Measurements from ENCODE around the gene ZNF780B.
"Not testable (repeated sequence)": the region's sequence is repeated elsewhere in the genome, so short reads cannot be mapped to it uniquely, and the experiment has no call there.

Gene ZNF780B

DNA sequence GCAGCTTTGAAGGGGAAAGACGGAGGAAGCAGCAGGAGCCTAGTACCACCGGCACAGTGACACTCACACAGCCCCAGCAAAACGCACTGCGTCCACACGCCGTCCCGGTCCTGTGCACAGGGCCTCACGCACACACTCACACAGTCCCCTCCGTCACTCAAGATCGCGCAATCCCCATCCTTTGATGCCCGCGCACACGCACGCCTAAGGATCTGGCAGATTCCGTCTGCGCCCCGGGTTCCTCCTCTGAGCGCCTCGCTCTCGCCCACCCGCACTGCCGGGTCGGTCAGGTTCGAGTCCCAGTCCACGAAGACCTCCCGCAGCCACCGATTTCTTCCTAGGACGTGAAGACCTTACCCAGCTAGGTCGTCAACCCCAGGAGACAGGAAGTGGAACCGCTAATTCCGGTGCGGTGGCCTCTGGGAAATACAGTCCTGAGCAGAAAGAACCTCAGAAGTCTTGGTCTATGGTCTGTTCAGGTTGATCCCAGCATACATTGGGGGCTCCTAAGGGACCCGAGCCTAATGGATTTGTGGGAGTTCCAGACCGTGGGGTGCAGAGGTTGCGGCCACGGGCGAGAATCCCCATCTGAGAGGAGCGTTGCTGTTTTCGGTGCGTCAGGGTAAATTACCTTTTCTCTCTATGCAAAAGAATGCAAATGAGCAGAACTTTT lies at the start of gene ZNF780B:
ZNF780B (minus strand) TSS at position 400 of the 673 bp plus-strand sequence. CDS start 5,899 bp downstream, outside the sequence.
- no peak for DNase-seq

DNA sequence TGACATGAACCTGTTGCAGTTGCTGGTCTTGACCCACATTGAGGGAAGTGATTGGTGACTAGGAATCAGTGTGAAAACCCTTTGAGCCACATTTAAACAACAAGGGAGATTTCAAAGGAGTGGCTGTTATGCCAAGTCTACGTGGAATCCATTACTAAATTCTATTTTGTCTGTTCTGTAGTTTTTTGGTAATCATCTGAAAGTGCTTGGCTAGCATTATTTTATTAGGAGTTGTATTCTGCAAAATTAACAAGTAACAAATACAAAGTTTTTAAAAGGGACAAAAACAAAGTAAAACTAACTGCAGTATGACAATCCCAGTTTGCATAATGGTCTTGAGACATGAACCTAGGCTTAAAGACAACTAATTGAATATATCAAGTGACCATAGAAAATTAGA lies 48.7 kb upstream of the ZNF780B start:
- no peak for DNase-seq

DNA sequence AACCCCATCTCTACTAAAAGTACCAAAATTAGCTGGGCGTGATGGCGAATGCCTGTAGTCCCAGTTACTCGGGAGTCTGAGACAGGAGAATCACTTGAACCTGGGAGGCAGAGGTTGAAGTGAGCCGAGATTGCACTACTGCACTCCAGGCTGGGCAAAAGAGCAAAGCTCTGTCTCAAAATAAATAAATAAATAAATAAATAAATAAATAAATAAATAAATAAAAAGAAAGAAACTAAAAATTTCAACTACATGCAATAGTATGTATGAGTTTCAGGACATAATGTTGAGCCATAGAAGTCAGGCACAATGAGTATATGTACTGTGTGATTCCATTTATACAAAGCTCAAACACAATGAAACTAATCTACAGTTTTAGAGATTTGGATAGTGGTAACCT lies 47.6 kb upstream of the ZNF780B start:
- DNase-seq: no peak

DNA sequence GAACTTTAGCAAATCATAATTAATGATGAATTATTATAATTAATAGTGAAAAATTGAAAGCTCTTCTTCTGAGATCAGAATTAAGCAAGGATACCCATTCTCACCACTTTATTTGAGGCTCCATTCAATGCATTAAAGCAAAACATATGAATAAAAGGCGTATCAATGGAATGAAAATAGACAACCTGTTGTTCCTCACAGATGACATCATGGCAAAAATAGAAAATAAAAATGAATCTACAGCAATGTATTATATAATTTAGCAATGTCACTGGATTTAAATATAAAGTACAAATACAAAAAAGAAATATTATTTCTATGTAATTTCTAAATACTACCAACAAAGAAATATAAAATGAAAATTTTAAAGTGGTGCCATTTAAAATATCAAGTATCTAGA lies 45.8 kb upstream of the ZNF780B start:
- DNase-seq: no peak

DNA sequence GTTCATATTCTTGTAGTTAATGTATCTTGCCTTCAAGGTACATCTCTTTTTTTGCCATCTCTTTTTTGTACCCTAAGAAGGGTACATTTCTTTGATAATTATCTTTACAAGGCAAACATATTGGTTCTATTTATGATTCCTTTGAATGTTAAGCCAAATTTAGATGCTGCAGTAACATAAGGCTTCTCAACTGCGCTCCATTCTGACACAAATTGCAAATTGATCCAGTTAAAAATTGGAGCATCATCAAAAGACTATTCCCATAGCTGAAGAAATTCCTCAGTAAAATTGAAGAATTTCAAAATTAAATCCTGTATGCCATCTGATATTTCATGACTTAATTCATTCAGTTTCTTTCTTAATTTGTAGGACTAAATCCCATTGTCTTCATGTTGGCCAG lies 37.4 kb upstream of the ZNF780B start:
- DNase-seq: no peak

DNA sequence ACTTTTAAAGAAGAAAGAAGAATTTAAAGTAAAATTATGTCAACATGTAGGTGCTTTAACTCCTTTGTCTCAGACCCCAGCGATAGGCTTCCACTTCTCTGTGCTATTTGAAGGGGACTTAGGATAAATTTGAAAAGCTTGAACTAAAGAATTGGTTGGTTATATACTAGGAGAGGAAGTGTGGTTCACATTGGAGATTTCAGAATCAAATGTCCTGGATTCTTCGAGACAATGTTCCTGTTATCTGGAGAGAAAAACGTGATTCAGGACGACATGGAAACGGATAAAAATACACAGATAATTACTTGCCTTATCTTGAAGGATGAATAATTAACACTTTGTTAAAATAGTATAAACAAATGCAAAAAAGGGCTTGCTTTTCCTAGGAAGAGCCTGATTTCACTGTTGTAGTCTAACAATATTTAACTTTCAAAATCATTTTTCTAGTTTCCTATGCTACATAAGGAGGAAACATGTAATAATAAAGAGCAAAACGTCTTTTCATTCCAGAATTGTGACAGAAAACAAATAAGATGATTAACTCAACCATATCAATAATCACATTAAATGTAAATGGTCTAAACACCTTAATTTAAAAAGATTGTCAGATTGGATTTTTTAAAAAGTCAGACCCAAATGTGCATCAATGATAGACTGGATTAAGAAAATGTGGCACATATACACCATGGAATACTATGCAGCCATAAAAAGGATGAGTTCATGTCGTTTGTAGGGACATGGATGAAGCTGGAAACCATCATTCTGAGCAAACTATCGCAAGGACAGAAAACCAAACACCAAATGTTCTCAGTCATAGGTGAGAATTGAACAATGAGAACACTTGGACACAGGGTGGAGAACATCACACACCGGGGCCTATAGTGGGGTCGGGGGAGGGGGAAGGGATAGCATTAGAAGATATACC lies 35.4 kb upstream of the ZNF780B start:
- no peak for DNase-seq

DNA sequence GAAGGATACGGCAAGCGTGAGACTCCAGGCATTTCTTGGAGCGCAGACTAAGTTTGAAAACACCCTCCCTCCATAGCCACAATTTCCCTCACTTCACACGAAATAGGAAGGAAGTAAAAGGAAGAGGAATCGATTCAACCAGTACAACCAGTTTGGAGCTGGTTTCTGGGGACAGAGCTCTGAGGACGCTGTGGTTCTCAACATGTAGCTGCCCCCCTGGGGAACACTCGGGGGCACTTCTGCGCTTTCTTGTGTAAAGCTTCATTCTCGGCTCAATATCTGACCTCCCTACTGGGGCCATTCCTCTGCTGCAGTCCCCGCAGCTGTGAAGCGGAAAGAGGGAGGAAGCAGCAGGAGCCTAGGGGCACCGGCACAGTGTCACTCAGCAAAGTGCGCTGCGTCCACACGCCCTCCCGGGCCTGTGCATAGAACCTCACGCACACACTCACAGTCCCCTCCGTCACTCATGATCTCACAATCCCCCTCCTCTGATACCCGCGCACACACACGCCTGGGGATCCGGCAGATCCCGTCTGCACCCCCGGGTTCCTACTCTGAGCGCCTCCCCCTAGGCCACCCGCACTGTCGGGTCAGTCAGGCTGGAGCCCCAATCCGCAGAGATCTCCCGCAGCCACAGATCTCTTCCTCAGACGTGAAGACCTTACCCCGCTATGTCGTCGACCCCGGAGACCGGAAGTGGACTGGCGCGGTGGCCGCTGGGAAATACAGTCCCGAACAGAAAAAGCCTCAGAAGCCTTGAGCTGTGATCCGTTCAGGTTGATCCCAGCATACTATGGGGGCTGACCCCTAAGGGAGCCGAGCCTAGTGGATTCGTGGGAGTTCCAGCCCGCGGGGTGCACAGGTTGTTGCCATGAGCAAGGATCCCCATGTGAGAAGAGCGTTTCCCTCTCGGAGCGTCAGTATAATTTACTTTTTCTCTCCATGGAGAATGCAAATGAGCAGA lies 34.5 kb upstream of the ZNF780B start, which contains the start of gene ZNF780A:
ZNF780A (minus strand) TSS at position 703 of the 964 bp plus-strand sequence. CDS start 6,190 bp downstream, outside the sequence.
- DNase-seq: peak; percentile 62

DNA sequence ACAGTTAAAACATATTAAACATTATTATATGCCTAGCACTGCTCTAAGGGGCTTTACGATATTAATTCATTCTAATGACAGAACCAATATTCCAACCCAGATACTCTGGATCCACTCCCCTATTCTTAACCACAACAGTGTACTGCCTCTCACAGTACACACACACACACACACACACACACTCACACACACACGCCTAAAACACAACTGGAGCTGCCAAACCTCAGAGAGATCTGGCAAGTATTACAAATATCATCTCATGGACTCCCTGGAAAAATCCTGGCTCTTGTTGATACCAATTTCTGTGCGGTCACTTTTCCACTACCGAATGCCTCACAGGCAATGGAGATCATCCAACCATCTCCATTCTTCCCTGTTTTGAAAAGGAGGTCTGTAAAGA lies 33.4 kb upstream of the ZNF780B start:
- peak; percentile 22 for DNase-seq

DNA sequence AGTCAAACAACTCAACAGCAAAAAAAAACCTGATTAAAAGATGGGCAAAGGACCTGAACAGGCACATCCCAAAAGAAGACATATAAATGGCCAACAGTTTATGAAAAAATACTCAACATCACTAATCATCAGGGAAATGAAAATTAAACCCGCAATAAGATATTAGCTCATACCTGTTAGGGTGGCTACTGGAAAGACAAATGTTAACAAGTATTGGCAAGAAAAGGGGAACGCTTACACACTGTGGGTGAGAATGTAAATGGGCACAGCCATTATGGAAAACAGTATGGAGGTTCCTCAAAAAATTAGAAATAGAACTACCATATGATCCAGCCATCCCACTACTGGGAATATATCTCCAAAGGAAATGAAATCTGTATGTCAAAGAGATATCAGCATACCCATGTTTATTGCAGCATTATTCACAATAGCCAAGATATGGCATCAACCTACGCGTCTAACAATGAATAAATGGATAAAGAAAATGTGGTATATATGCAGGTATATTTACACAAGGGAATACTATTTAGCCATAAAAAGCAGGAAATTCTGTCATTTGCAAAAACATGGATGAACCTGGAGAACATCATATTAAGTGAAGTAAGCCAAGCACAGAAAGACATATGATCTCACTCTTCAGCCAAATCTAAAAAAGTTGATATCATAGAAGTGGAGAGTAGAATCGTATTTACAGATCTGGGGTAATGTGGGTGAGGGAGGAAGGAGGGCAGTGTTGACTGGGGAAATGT lies 32.4 kb upstream of the ZNF780B start:
- no peak for DNase-seq

DNA sequence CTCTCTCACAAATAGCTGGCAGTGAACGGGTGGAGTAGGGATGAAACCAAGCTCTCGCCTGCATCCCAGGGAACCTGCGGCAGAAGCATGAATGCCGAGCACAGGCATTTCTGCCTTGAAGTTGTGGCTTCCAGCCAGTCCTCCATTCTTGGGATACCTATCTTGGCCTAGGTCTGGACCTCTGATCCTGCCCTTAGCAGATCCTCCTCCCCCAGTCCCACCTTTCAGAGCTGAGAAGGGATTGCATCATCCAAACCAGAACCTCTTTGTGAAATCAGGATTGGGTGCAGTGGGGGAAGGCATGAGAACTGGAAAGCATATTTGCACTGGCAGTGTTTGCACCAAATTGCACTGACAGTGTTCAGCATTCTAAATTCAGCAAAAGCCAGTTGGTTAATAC lies 28.9 kb upstream of the ZNF780B start:
- DNase-seq: peak; percentile 69

DNA sequence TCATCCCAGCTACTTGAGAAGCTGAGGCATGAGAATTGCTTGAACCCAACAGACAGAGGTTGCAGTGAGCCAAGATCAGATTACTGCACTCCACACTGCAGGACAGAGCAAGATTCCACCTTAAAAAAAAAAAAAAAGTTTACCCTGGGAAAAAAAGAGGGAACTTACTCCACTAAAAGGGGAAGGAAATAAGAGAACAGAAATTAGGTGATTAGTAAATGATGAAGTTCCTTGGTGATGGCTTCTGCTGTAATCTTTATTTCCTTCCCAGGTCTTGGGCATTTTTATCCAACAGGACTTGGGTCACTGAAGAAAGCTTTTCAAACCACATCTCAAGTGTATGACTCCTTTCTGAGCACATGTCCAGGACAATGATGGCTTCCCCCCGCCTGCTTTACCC lies 25.4 kb upstream of the ZNF780B start:
- no peak for DNase-seq

DNA sequence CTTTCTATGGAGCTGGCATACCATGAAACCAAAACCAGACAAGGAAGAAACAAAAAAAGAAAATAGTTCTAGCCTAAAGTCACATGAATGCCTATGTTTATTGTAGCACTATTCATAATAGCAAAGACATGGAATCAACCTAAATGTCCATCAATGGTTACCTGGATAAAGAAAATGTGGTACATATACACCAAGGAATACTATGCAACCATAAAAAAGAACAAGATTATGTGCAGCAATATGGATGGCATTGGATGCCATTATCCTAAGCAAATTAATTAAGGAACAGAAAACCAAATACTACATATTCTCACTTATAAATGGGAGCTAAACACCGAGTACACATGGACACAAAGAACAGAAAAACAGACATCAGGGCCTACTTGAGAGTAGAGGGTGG lies 24.3 kb upstream of the ZNF780B start:
- no peak for DNase-seq

DNA sequence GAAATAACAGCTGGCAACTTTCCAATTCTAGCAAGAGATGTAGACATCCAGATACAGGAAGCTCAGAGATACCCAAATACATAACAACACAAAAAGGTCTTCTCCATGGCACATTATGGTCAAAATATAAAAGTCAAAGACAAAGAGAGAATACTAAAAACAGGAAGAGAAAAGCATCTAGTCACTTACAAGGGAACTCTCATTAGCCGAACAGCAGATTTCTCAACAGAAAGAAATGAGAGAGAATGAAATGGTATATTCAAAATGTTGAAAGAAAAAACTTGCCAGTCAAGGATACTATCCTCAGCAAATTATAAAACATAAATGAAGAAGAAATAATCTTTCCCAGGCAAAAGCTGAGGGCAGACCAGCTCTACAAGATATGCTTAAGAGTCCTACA lies 22.3 kb upstream of the ZNF780B start:
- DNase-seq: no peak

DNA sequence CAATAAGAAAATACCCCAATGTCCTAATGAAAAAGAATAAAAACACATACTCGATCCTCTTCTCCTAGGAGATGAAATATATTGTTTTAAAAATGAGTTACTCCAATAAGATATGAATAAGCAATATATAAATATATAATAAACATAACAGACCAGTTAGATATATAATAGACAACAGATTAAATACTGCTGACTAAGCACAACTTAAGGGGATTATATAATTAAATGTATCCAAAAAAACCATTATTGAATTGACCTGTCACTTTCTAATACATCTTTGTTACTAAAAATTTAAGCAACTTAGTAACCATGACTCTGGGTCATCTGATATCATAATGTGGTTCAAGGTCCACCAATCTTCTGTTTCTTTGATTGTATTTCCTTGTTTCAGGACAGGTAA lies 14.0 kb upstream of the ZNF780B start:
- no peak for DNase-seq

DNA sequence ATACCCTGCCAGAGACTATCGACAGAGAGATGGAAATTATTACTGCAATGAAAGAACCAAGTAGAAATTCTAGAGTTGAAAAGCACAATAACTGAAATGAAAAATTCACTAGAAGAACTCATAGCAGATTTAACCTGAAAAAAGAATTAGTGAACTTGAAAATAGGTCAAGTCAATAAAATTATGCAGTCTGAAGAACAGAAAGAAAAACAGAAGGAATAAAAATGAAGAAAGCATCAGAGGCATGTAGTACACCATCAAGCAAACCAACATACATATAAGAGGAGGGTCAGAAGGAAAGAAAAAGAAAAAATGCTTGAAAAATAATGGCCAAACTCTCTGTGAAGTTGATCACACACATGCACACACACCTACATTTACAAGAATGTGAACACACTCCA lies 3.6 kb upstream of the ZNF780B start:
- no peak for DNase-seq

DNA sequence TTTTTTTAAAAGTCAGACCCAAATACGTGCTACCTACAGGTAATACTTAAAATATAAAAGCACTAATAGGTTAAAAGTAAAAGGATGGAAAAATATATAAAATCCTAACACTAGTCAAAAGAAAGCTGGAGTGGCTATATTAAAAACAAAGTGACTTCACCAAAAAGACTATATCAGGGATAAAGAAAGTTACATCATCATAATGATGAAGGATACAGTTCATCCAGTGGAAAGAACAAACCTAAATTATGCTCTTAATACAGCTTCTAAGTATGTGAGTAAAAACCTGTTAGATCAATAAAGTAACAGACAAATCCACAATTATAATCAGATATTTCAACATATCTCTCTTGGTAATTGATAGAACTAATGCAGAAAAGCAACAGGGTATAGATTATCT lies 1.1 kb upstream of the ZNF780B start:
- DNase-seq: no peak

DNA sequence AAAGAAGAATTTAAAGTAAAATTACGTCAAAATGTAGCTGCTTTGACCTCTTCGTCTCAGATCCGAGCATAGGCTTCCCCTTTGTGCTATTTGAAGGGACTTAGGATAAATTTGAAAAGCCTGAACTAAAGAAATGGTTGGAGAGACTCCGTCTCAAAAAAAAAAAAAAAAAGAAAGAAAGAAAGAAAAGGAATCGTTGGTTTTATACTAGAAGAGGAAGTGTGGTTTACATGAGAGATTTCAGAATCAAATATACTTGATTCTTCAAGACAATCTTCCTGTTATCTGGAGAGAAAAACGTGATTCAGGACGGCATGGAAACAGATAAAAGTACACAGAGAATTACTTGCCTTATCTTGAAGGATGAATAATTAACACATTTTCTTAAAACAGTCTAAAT lies 474 bp upstream of the ZNF780B start:
- no peak for DNase-seq

DNA sequence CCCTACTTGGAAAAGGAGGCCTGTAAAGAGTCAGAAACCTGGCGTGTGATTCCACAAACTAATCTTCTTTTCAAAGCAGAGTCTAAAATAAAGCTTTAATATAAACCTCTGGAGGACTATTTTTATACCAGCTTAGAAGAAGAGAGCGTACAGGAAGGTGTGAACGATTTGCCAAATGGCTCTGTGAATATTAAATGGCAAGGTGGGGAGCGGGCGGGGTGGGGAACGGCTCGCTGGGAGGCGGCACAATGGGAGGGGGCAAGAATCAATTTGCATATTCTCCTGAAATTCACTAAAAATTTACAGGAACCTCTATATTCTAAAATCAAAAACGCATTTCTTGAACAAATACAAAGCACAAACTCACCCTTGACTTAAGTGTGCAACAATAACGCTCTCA lies 982 bp downstream of the ZNF780B start:
- DNase-seq: no peak

DNA sequence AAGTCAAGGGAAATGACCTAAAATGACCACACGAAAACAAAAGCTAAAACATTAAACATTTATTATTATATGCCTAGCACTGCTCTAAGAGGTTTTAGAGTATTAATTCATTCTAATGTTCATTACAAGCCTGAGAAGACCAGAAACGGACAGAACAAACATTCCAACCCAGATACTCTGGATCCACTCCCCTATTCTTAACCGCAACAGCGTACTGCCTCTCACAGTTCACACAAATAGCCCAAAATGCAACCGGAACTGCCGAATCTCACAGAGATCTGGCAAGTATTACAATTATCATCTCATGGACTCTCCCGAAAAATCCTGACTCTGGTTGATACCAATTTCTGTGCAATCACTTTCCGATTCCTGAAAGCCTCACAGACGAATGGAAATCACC lies 1.4 kb downstream of the ZNF780B start:
- no peak for DNase-seq

DNA sequence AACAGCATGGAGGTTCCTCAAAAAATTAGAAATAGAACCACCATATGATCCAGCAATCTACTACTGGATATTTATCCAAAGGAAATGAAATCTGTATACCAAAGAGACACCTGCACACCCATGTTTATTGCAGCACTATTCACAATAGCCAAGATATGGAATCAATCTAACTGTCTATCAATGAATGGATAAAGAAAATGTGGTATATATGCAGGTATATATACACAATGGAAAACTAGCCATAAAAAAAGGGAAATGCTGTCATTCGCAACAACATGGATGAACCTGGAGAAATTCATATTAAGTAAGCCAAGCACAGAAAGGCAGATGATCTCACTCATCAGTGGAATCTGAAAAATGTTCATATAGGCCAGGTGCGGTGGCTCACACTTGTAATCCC lies 2.5 kb downstream of the ZNF780B start:
- no peak for DNase-seq

DNA sequence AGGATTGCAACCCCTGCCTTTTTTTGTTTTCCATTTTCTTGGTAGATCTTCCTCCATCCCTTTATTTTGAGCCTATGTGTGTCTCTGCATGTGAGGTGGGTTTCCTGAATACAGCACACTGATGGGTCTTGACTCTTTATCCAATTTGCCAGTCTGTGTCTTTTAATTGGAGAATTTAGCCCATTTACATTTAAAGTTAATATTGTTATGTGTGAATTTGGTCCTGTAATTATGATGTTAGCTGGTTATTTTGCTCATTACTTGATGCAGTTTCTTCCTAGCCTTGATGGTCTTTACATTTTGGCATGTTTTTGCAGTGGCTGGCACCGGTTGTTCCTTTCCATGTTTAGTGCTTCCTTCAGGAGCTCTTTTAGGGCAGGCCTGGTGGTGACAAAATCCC lies 14.3 kb downstream of the ZNF780B start:
- not testable (repeated sequence) for DNase-seq

DNA sequence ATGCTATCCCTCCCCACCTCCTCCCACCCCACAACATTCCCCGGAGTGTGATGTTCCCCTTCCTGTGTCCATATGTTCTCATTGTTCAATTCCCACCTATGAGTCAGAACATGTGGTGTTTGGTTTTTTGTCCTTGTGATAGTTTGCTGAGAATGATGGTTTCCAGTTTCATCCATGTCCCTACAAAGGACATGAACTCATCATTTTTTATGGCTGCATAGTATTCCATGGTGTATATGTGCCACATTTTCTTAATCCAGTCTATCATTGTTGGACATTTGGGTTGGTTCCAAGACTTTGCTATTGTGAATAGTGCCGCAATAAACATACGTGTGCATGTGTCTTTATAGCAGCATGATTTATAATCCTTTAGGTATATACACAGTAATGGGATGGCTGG lies 18.0 kb downstream of the ZNF780B start:
- not testable (repeated sequence) for DNase-seq

Measured in NCI-H226 (cell line).